ENCODE data around the gene FOXE1. TPM values are rescaled to one million over a fixed set of nuclear protein-coding genes. Genes with fewer than 3 reads are reported as not detected.

FOXE1 gene
- total RNA-seq, 1 experiment from 2014 or later, result not detected

DNA sequence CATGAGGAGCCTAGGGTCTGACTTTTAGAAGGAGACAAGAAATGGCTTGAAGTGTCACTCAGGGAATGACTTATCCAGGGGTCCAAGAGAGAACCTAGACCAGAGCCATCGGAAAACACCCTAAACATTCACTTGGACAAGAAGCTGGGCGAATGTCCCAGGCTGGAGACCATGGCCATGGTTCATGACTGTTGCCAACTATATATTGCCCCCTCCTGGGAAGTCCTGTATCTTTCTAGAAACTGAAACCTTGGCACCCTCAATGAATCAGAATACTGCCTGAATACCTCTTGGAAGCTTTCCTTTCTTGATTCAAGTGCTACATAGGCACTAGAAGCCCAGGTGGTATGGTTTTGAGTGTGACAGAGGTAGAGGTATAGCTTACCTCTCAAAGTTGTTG lies 39.4 kb downstream of the FOXE1 start:
- Histone ChIP-seq H2BK15ac (ENCODE audit: low read depth, low read length) (no peak overlapping the region), H3K27ac (ENCODE audit: insufficient read length, low read depth, low read length) (no peak overlapping the region), H2BK120ac (ENCODE audit: low read depth, low read length, poor library complexity, severe bottlenecking) (no peak overlapping the region), H2BK20ac (ENCODE audit: low read depth, low read length, poor library complexity, severe bottlenecking) (no peak overlapping the region), H4K8ac (replicated peaks; ENCODE audit: insufficient read length, low read depth, low read length) (no peak overlapping the region), H3T11ph (ENCODE audit: low read length) (no peak overlapping the region), H2BK5ac (ENCODE audit: insufficient read length, low read length) (no peak overlapping the region), H3K9ac (ENCODE audit: extremely low read depth, insufficient read length, low read length) (no peak overlapping the region), H3K4me1 (ENCODE audit: insufficient read depth, low read length) (no peaks in the 10 kb centered on the region), H3K23me2 (ENCODE audit: insufficient read length, low read depth, low read length, poor library complexity, severe bottlenecking) (no peaks in the 10 kb centered on the region), H3K79me1 (ENCODE audit: insufficient read depth, low read depth, low read length, poor library complexity, severe bottlenecking) (no peaks in the 10 kb centered on the region), H3K56ac (ENCODE audit: insufficient read length, low read depth, low read length) (no peak overlapping the region), H3K79me2 (ENCODE audit: insufficient read depth, low read length) (no peaks in the 10 kb centered on the region), H4K5ac (ENCODE audit: insufficient read length, low read depth, low read length) (no peak overlapping the region), H2AK5ac (ENCODE audit: insufficient read length, low read length) (no peak overlapping the region), H3K23ac (ENCODE audit: insufficient read length, low read depth, low read length) (no peak overlapping the region), H2AFZ (ENCODE audit: low read length) (no peak overlapping the region), H2BK12ac (ENCODE audit: insufficient read length, low read depth, low read length) (no peak overlapping the region), H3K4me2 (ENCODE audit: insufficient read depth, insufficient read length, low read length) (no peak overlapping the region), H3K14ac (ENCODE audit: insufficient read depth, low read length) (no peak overlapping the region), H3K9me3 (ENCODE audit: control insufficient read depth, low read depth, low read length) (no peaks in the 10 kb centered on the region), H4K91ac (ENCODE audit: insufficient read length, low read depth, low read length) (no peak overlapping the region), H4K20me1 (ENCODE audit: control insufficient read depth, insufficient read depth, insufficient read length) (no peaks in the 10 kb centered on the region), H3K4ac (ENCODE audit: low read depth, low read length) (no peak overlapping the region), H3K27me3 (ENCODE audit: insufficient read depth, low read length) (no peaks in the 10 kb centered on the region), H3K18ac (ENCODE audit: insufficient read length, low read depth, low read length) (no peak overlapping the region)
- H3K4me3 Mint-ChIP-seq, result no peak overlapping the region
- H3K27me3 Mint-ChIP-seq (ENCODE audit: low read depth), result peaks cover 62% of the 10 kb centered on the region
- peaks cover 0 to 3% of the 10 kb centered on the region in 2 experiments; a peak in 1 of 5 replicates for H3K9me3 Mint-ChIP-seq
- H3K36me3 Mint-ChIP-seq (ENCODE audit: insufficient read depth in 1 of 3, low read depth in 3 of 3), result no peaks in the 10 kb centered on the region
- DNase-seq, result no peak
- H3K27ac Mint-ChIP-seq, result no peak overlapping the region
- TF ChIP-seq, protein P1, sequence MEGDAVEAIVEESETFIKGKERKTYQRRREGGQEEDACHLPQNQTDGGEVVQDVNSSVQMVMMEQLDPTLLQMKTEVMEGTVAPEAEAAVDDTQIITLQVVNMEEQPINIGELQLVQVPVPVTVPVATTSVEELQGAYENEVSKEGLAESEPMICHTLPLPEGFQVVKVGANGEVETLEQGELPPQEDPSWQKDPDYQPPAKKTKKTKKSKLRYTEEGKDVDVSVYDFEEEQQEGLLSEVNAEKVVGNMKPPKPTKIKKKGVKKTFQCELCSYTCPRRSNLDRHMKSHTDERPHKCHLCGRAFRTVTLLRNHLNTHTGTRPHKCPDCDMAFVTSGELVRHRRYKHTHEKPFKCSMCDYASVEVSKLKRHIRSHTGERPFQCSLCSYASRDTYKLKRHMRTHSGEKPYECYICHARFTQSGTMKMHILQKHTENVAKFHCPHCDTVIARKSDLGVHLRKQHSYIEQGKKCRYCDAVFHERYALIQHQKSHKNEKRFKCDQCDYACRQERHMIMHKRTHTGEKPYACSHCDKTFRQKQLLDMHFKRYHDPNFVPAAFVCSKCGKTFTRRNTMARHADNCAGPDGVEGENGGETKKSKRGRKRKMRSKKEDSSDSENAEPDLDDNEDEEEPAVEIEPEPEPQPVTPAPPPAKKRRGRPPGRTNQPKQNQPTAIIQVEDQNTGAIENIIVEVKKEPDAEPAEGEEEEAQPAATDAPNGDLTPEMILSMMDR (conservative IDR thresholded peaks at IDR 0.05), result no peak
- H3K4me1 Mint-ChIP-seq, result peaks cover 9 to 10% of the 10 kb centered on the region in 2 experiments
- WGBS (ENCODE audit: extremely low coverage, insufficient read length, low lambda C conversion rate), result no CpG with 5 or more reads among the region's 2 CpGs
